Hepatocyte (in vitro differentiated cells): Measurements from ENCODE around the gene ITM2C. TPM values are rescaled to one million over a fixed set of nuclear protein-coding genes. Genes with fewer than 3 reads are reported as not detected.

ENCODE experiments used
- DNase-seq: peaks from one replicate; pipeline ENCODE4 v3.0.0-alpha.2; 2016; ENCODE audit warnings: low spot score
- H2AFZ ChIP-seq: fragments of 200-600 bp; sonication (generic); 2 replicates; pipeline ENCODE4 v1.6.0; 2016; ENCODE audit warnings: antibody characterized with exemption, mild to moderate bottlenecking
- H3K27ac ChIP-seq: fragments of 200-600 bp; sonication (generic); 2 replicates; pipeline ENCODE4 v1.5.1; 2016; ENCODE audit warnings: mild to moderate bottlenecking
- H3K27me3 ChIP-seq: fragments of 200-600 bp; sonication (generic); 2 replicates; pipeline ENCODE4 v1.6.1; 2016
- H3K36me3 ChIP-seq: fragments of 200-600 bp; sonication (generic); replicated peaks from 2 replicates; pipeline ENCODE4 v1.5.1; 2016; ENCODE audit warnings: low read depth; ENCODE audit not compliant: insufficient read depth
- H3K4me1 ChIP-seq: fragments of 200-600 bp; sonication (generic); 2 replicates; pipeline ENCODE4 v1.5.1; 2016; ENCODE audit warnings: mild to moderate bottlenecking, moderate library complexity; ENCODE audit not compliant: insufficient read depth
- H3K4me2 ChIP-seq: fragments of 200-600 bp; sonication (generic); 2 replicates; pipeline ENCODE4 v1.6.0; 2016
- H3K4me3 ChIP-seq: fragments of 200-600 bp; sonication (generic); 2 replicates; pipeline ENCODE4 v1.5.1; 2016; ENCODE audit warnings: mild to moderate bottlenecking
- H3K79me2 ChIP-seq: fragments of 200-600 bp; sonication (generic); 2 replicates; pipeline ENCODE4 v1.6.0; 2017; ENCODE audit warnings: mild to moderate bottlenecking
- H3K9me2 ChIP-seq: fragments of 200-600 bp; sonication (generic); replicated peaks from 2 replicates; pipeline ENCODE4 v1.6.0; 2017; ENCODE audit warnings: mild to moderate bottlenecking; ENCODE audit not compliant: insufficient read depth
- H3K9me3 ChIP-seq: fragments of 200-600 bp; sonication (generic); 2 replicates; pipeline ENCODE4 v1.5.1; 2016; ENCODE audit warnings: low read depth, mild to moderate bottlenecking
- H4K20me1 ChIP-seq: fragments of 200-600 bp; sonication (generic); 2 replicates; pipeline ENCODE4 v1.6.0; 2016; ENCODE audit warnings: mild to moderate bottlenecking; ENCODE audit not compliant: insufficient read depth, poor library complexity, severe bottlenecking
- CTCF ChIP-seq: fragments of 200-600 bp; sonication (generic); IDR thresholded peaks from 2 replicates; pipeline ENCODE4 v1.5.1; 2016; ENCODE audit warnings: antibody characterized with exemption, mild to moderate bottlenecking; ENCODE audit not compliant: poor library complexity
- EZH2 ChIP-seq: fragments of 200-600 bp; sonication (generic); IDR thresholded peaks from 2 replicates; pipeline ENCODE4 v1.6.1; 2016; ENCODE audit warnings: antibody characterized with exemption, mild to moderate bottlenecking, borderline replicate concordance
- EZH2phosphoT487 ChIP-seq: fragments of 200-600 bp; sonication (generic); IDR thresholded peaks from one replicate; pipeline ENCODE4 v1.6.1; 2018; ENCODE audit warnings: antibody characterized with exemption, mild to moderate bottlenecking, low read depth, moderate library complexity; ENCODE audit not compliant: unreplicated experiment, severe bottlenecking
- WGBS: methylation state at CpG from one replicate; pipeline ENCODE4 v1.1.6; 2016; ENCODE audit warnings: low lambda C conversion rate; ENCODE audit errors: missing lambda C conversion rate; 5-methylcytosine and 5-hydroxymethylcytosine counted together
- polyA plus RNA-seq: library from polyadenylated mRNA; unstranded; fragments of >200 nt; fragmentation: Nextera tagmentation; extraction: Ambion mirVana; gene quantifications from 2 replicates; pipeline ENCODE4 v1.2.1, GENCODE V29; 2016
- total RNA-seq: library from RNA; depleted of rRNA; stranded (reverse); fragments of >200 nt; gene quantifications from 2 replicates; pipeline ENCODE4 v1.2.3, GENCODE V29; 2014

The ITM2C gene
- total and polyA plus RNA-seq, 2 experiments from 2014 or later, result 485 to 537 TPM

GRCh38 chr2:230891509-230891908 lies 26.8 kb downstream of the ITM2C start:
- Histone ChIP-seq H3K27me3 (no peaks in the 10 kb centered on the region), H3K79me2 (no peaks in the 10 kb centered on the region), H3K4me3 (no peak overlapping the region), H2AFZ (no peak overlapping the region), H3K36me3 (no peaks in the 10 kb centered on the region), H3K9me3 (no peaks in the 10 kb centered on the region), H3K4me1 (peaks cover 6% of the 10 kb centered on the region), H4K20me1 (no peaks in the 10 kb centered on the region), H3K9me2 (no peaks in the 10 kb centered on the region), H3K4me2 (no peak overlapping the region), H3K27ac (no peak overlapping the region)
- WGBS, result 82% methylated on average over 6 of the region's 6 CpGs
- DNase-seq, result no peak
- no peak for TF ChIP-seq EZH2phosphoT487
- no peak for TF ChIP-seq CTCF
- TF ChIP-seq EZH2, result no peak

- Histone ChIP-seq H3K4me3 (no peak overlapping the region), H3K27ac (no peak overlapping the region), H3K27me3 (no peaks in the 10 kb centered on the region), H3K4me1 (peaks cover 6% of the 10 kb centered on the region), H3K79me2 (no peaks in the 10 kb centered on the region), H3K4me2 (no peak overlapping the region), H3K9me2 (no peaks in the 10 kb centered on the region), H3K9me3 (no peaks in the 10 kb centered on the region), H4K20me1 (no peaks in the 10 kb centered on the region), H3K36me3 (no peaks in the 10 kb centered on the region), H2AFZ (no peak overlapping the region)
- DNase-seq, result no peak
- TF ChIP-seq EZH2 (no peak), EZH2phosphoT487 (no peak), CTCF (no peak)
- WGBS, result 62% methylated on average over 6 of the region's 6 CpGs
Measured at GRCh38 chr2:230893338-230893737, 28.6 kb downstream of the ITM2C start.

- no peak for DNase-seq
- no peak overlapping the region for H3K4me2 ChIP-seq
- H3K27me3 ChIP-seq, result no peaks in the 10 kb centered on the region
- H3K36me3 ChIP-seq, result no peaks in the 10 kb centered on the region
- H3K9me2 ChIP-seq, result no peaks in the 10 kb centered on the region
- no peak overlapping the region for H2AFZ ChIP-seq
- H3K9me3 ChIP-seq, result no peaks in the 10 kb centered on the region
- H3K4me1 ChIP-seq, result peaks cover 6% of the 10 kb centered on the region
- TF ChIP-seq CTCF (no peak), EZH2 (no peak), EZH2phosphoT487 (no peak)
- no peaks in the 10 kb centered on the region for H3K79me2 ChIP-seq
- no peaks in the 10 kb centered on the region for H4K20me1 ChIP-seq
- WGBS, result 85% methylated on average over 19 of the region's 19 CpGs
- H3K4me3 ChIP-seq, result no peak overlapping the region
- no peak overlapping the region for H3K27ac ChIP-seq
Measured at GRCh38 chr2:230893841-230894781, 29.4 kb downstream of the ITM2C start.
